B cell (primary cell): ENCODE results near the gene CYP26B1. TPM values are rescaled to one million over a fixed set of nuclear protein-coding genes. Genes with fewer than 3 reads are reported as not detected.

Experiments
- ATAC-seq: fragments of 200-7000 bp; cut with Tn5 transposase; one replicate; pipeline ENCODE4 v1.10.0; 2021; ENCODE audit warnings: low read depth, mild to moderate bottlenecking, moderate number of reproducible peaks, moderate library complexity
- CTCF ChIA-PET: fragments of 350-600 bp; sonication (Branson Sonifier 250); formaldehyde crosslinking; loops from one replicate; lab custom pipeline; 2021; ENCODE audit warnings: antibody characterized with exemption, inconsistent platforms; lab: Charles Lee
- POLR2A ChIA-PET: fragments of 350-600 bp; sonication (Branson Sonifier 250); formaldehyde crosslinking; loops from one replicate; lab custom pipeline; 2021; ENCODE audit warnings: antibody characterized with exemption; lab: Charles Lee
- DNase-seq: peaks from one replicate; pipeline ENCODE4 v3.0.0; 2013
- H2AFZ ChIP-seq: 2 replicates; pipeline ENCODE4 v1.6.1; 2012; ENCODE audit warnings: mild to moderate bottlenecking, low read depth, low read length; ENCODE audit not compliant: insufficient read depth, poor library complexity, severe bottlenecking
- H3K27ac ChIP-seq, 2 donors: 1 replicate in 1 of 2; 2 replicates in 1 of 2; pipeline ENCODE4 v1.5.1; 2012 to 2013; ENCODE audit warnings: low read length in 2 of 2, mild to moderate bottlenecking in 2 of 2, moderate library complexity in 1 of 2
- H3K27me3 ChIP-seq, 4 experiments: fragments of 200-600 bp in 1 of 4; sonication (generic) in 1 of 4; replicated peaks in 1 of 4; 1 replicate in 2 of 4; 2 replicates in 2 of 4; pipeline versions ENCODE4 v1.6.1 to v1.7.0; 2013 to 2016; ENCODE audit warnings: low read length in 3 of 4, mild to moderate bottlenecking in 2 of 4, mixed read lengths in 1 of 4, moderate library complexity in 1 of 4; ENCODE audit not compliant: insufficient read depth in 4 of 4, control insufficient read depth in 3 of 4; ENCODE audit errors: control extremely low read depth in 1 of 4
- H3K36me3 ChIP-seq, 2 experiments: replicated peaks in 1 of 2; 1 replicate in 1 of 2; 2 replicates in 1 of 2; pipeline versions ENCODE4 v1.6.1 to v1.7.1; 2013; ENCODE audit warnings: low read length in 1 of 2; ENCODE audit not compliant: insufficient read depth in 2 of 2, control insufficient read depth in 1 of 2; ENCODE audit errors: control extremely low read depth in 1 of 2, extremely low read depth in 1 of 2
- H3K4me1 ChIP-seq, 2 donors: fragments of 200-600 bp in 1 of 2; sonication (generic) in 1 of 2; 1 replicate in 1 of 2; 2 replicates in 1 of 2; pipeline versions ENCODE4 v1.5.1 to v1.6.1; 2013 to 2017; ENCODE audit warnings: low read length in 2 of 2; ENCODE audit not compliant: control insufficient read depth in 2 of 2, insufficient read depth in 2 of 2
- H3K4me2 ChIP-seq: replicated peaks from 2 replicates; pipeline ENCODE3; 2012; ENCODE audit warnings: mild to moderate bottlenecking, low read depth, low read length; ENCODE audit not compliant: poor library complexity, severe bottlenecking
- H3K4me3 ChIP-seq, 5 experiments: fragments of 200-600 bp in 1 of 5; sonication (generic) in 1 of 5; 1 replicate in 3 of 5; 2 replicates in 2 of 5; pipeline versions ENCODE4 v1.5.1 to v1.7.0; 2011 to 2016; ENCODE audit warnings: low read length in 4 of 5, mild to moderate bottlenecking in 4 of 5, low read depth in 2 of 5, control low read depth in 1 of 5, moderate library complexity in 1 of 5; ENCODE audit not compliant: insufficient read depth in 1 of 5; ENCODE audit errors: control extremely low read depth in 1 of 5, extremely low read depth in 1 of 5
- H3K79me2 ChIP-seq: fragments of 200-600 bp; sonication (generic); one replicate; pipeline ENCODE4 v1.6.0; 2016; ENCODE audit warnings: low read length; ENCODE audit not compliant: control insufficient read depth, insufficient read depth
- H3K9ac ChIP-seq: fragments of 200-600 bp; sonication (generic); 2 replicates; pipeline ENCODE4 v1.6.1; 2017; ENCODE audit warnings: mild to moderate bottlenecking, low read length, moderate library complexity
- H3K9me3 ChIP-seq, 3 donors: one replicate each; pipeline versions ENCODE4 v1.6.1 to v1.7.1; 2013; ENCODE audit warnings: low read length in 2 of 3; ENCODE audit not compliant: control insufficient read depth in 2 of 3, insufficient read depth in 1 of 3; ENCODE audit errors: control extremely low read depth in 1 of 3
- H4K20me1 ChIP-seq: 2 replicates; pipeline ENCODE4 v1.6.0; 2012; ENCODE audit warnings: mild to moderate bottlenecking, low read length; ENCODE audit not compliant: insufficient read depth, control insufficient read depth, poor library complexity, severe bottlenecking
- H3K27ac Mint-ChIP-seq: one replicate; pipeline ENCODE4 v1.8.0; 2021; ENCODE audit warnings: mixed read lengths
- H3K27me3 Mint-ChIP-seq: one replicate; pipeline ENCODE4 v1.8.0; 2021; ENCODE audit warnings: mixed read lengths
- H3K4me1 Mint-ChIP-seq: one replicate; pipeline ENCODE4 v1.8.0; 2021; ENCODE audit warnings: mixed read lengths
- H3K4me3 Mint-ChIP-seq: one replicate; pipeline ENCODE4 v1.8.0; 2021; ENCODE audit warnings: mixed read lengths
- H3K9me3 Mint-ChIP-seq: one replicate; pipeline ENCODE4 v1.8.0; 2022; ENCODE audit warnings: mixed read lengths; ENCODE audit not compliant: insufficient read depth
- CTCF ChIP-seq: fragments of 200-600 bp; IDR thresholded peaks from one replicate; pipeline ENCODE4 v1.8.0; 2022; ENCODE audit warnings: antibody characterized with exemption, mild to moderate bottlenecking
- EZH2 ChIP-seq: IDR thresholded peaks from 2 replicates; pipeline ENCODE4 v1.6.1; 2012; ENCODE audit warnings: borderline replicate concordance, low read depth, mild to moderate bottlenecking, moderate library complexity, low read length; ENCODE audit not compliant: insufficient read depth, poor library complexity, severe bottlenecking
- whole genome bisulfite sequencing: methylation state at CpG from one replicate; pipeline ENCODE4 v1.1.5; 2013; ENCODE audit warnings: missing lambda C conversion rate; ENCODE audit not compliant: insufficient coverage; 5-methylcytosine and 5-hydroxymethylcytosine counted together
- intact Hi-C: fragments of 100-400 bp; cut with micrococcal nuclease; formaldehyde crosslinking; loops from one replicate; pipeline ENCODE4 v1.10.0; 2022
- polyA plus RNA-seq: library from polyadenylated mRNA; depleted of rRNA; stranded (reverse); fragments of >200 nt; gene quantifications from 2 replicates; pipeline ENCODE4 v1.2.3, GENCODE V29; 2012
- total RNA-seq, 2 donors: library from RNA; stranded (reverse); fragments of 120-200 nt in 1 of 2; gene quantifications; 1 replicate in 1 of 2; 2 replicates in 1 of 2; pipeline versions ENCODE4 v1.2.3 to v1.2.4, GENCODE V29; 2013 to 2022

Gene CYP26B1
- total and polyA plus RNA-seq, 2 donors (not counting 1 experiment from before 2014, with no cell fraction given): not detected

- Histone ChIP-seq H3K27ac (no peak overlapping the region), H3K4me2 (no peak overlapping the region), H2AFZ (no peak overlapping the region), H3K27me3 (peaks cover 0 to 21% (median 2%) of the 10 kb centered on the region in 4 experiments), H3K9me3 (no peaks in the 10 kb centered on the region), H3K9ac (no peak overlapping the region), H4K20me1 (no peaks in the 10 kb centered on the region), H3K4me3 (no peak overlapping the region), H3K36me3 (no peaks in the 10 kb centered on the region), H3K4me1 (no peaks in the 10 kb centered on the region), H3K79me2 (no peaks in the 10 kb centered on the region)
- Mint-ChIP-seq H3K9me3 (no peaks in the 10 kb centered on the region), H3K27me3 (peaks cover 34% of the 10 kb centered on the region), H3K27ac (no peak overlapping the region), H3K4me1 (no peaks in the 10 kb centered on the region), H3K4me3 (no peak overlapping the region)
- POLR2A ChIA-PET: no interaction called here
- TF ChIP-seq EZH2: no peak
- TF ChIP-seq CTCF: no peak
- intact Hi-C loops: no loop called here
- CTCF ChIA-PET: no interaction called here
- no peak for DNase-seq
- ATAC-seq: no peak
- 95% methylated on average over 5 of the region's 5 CpGs for WGBS
Measured at GRCh38 chr2:72155737-72156136, 8.1 kb upstream of the CYP26B1 start.

GRCh38 chr2:72155151-72155550 is 7.5 kb upstream of the CYP26B1 start:
- POLR2A ChIA-PET: no interaction called here
- ATAC-seq: no peak
- Histone ChIP-seq H3K4me2 (no peak overlapping the region), H3K4me3 (no peak overlapping the region), H2AFZ (no peak overlapping the region), H3K4me1 (peaks cover 2 to 4% of the 10 kb centered on the region in 2 donors), H3K9me3 (no peaks in the 10 kb centered on the region), H3K9ac (no peak overlapping the region), H4K20me1 (no peaks in the 10 kb centered on the region), H3K36me3 (no peaks in the 10 kb centered on the region), H3K27me3 (peaks cover 0 to 27% (median 2%) of the 10 kb centered on the region in 4 experiments), H3K27ac (no peak overlapping the region), H3K79me2 (no peaks in the 10 kb centered on the region)
- H3K4me1 Mint-ChIP-seq: peaks cover 4% of the 10 kb centered on the region
- intact Hi-C loops: no loop called here
- H3K27ac Mint-ChIP-seq: no peak overlapping the region
- peaks cover 35% of the 10 kb centered on the region for H3K27me3 Mint-ChIP-seq
- H3K9me3 Mint-ChIP-seq: no peaks in the 10 kb centered on the region
- DNase-seq: no peak
- no peak overlapping the region for H3K4me3 Mint-ChIP-seq
- TF ChIP-seq CTCF (no peak), EZH2 (no peak)
- WGBS: 100% methylated on average over 3 of the region's 3 CpGs
- CTCF ChIA-PET: no interaction called here
